Measurements from ENCODE around the gene FIZ1.
A peak's percentile ranks its signal among the peaks of the same experiment; 100 is the strongest.

The FIZ1 gene

DNA sequence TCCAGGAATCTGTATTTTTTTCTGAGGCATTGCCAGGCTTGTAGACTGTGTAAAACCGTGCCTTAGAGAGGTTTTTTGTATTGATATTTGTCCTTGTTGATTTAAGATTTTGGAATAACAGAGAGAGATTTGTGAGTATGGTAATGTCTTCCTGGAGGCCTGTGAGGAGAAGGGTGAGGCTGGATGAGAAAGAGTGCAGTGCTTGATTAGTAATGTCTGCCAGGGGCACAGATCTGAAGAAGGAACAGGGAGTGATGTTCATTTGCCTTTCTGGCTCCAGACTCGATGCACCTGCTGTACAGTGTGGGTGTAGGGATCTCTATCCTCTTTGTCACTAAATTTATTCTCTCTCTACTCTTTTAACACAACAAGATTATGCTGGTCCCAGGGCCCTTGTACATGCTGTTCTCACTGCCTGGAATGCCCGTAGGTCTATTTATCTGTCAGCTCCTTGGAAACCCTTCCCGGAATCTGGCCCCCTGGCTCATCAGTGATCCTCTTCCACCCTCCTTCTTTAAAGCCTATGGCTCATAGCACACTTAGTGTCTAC, 4.2 kb downstream of the FIZ1 start:
- peak; percentile 13 for DNase-seq (ENCODE audit: low read depth)
- H3K4me3 ChIP-seq (ENCODE audit: low read depth, low read length), result no peak overlapping the region
- TF ChIP-seq CTCF (conservative IDR thresholded peaks at IDR 0.05; ENCODE audit: low read depth, low read length), result no peak

- no peak for DNase-seq (ENCODE audit: low read depth)
- no peak for TF ChIP-seq CTCF (conservative IDR thresholded peaks at IDR 0.05; ENCODE audit: low read depth, low read length)
- H3K4me3 ChIP-seq (ENCODE audit: low read depth, low read length), result no peak overlapping the region
Measured at GRCh38 chr19:55593096-55593772, 6.1 kb downstream of the FIZ1 start.

DNA sequence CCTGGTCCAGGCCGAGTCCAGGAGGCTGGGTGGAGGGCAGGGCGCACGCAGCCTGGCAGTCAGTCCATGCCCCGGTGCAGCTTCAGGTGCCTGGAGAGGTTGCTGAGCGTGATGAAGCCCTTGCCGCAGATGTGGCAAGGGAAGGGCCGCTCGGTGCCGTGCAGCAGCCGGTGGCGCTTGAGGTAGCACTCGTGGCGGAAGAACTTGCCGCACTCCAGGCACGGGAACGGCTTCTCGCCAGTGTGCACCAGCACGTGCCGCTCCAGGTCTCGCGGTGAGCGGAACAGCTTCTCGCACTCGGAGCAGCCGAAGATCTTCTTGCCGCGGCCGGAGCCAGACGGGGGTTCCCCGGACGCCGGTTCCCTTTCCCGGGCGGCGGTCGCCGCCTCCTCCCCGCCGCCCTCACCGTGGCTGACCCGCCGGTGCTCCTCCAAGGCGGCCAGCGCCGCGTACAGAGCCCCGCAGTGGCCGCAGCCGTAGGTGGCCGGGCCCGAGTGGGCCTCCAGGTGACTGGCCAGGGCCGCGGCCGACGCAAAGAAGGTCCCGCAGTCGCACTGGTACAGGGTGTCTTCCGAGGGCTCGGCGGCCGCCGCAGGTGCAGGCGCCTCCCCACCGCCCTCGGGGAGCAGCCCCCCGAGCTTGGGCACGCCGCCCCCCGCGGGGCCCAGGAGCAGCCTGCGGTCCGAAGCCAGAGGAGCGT, 6.8 kb downstream of the FIZ1 start:
- TF ChIP-seq CTCF (conservative IDR thresholded peaks at IDR 0.05; ENCODE audit: low read depth, low read length), result no peak
- no peak for DNase-seq (ENCODE audit: low read depth)

GRCh38 chr19:55591555-55591954, 7.8 kb downstream of the FIZ1 start:
- no peak for TF ChIP-seq CTCF (conservative IDR thresholded peaks at IDR 0.05; ENCODE audit: low read depth, low read length)
- no peak overlapping the region for H3K4me3 ChIP-seq (ENCODE audit: low read depth, low read length)
- no peak for DNase-seq (ENCODE audit: low read depth)

More for the DNA sequence above, 6.8 kb downstream of the FIZ1 start:
- H3K4me3 ChIP-seq (ENCODE audit: low read depth, low read length), result no peak overlapping the region

DNA sequence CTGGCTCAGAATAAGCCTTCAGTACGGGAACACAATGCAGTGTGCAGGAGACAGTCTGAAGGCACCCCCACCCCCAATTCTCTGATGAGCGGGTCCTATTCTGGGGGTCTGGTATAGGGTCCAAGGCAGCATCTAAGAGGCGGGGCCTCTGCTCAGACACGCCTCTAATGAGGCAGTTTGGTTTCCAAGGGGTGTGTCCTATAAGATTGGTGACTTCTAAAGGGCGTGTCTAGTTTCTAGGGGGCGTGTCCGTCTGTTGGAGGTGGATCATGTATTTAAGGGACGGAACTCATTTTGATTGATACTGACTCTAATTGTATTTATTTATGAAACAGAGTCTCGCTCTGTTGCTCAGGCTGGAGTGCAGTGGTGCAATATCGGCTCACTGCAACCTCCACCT, 8.7 kb downstream of the FIZ1 start:
- H3K4me3 ChIP-seq (ENCODE audit: low read depth, low read length), result no peak overlapping the region
- no peak for TF ChIP-seq CTCF (conservative IDR thresholded peaks at IDR 0.05; ENCODE audit: low read depth, low read length)
- peak; percentile 25 for DNase-seq (ENCODE audit: low read depth)

DNA sequence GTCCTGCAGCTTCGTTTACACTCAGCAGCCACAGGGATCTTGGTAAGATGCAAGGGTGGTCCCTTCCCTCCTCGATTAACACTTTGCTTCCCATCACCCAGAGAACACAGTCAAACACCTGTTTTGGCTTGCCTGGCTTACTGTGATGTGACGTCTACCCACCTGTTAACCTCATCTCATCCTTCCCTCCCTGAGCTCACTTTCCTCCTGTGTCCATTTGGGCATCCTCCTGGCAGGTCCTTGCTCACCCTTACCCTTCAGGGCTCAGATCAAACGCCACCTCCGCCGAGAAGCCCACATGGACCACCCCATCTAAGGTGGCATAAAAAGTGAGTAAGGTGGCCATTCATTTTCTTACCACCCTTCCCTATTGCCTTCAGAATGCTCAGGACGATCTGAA, 9.2 kb downstream of the FIZ1 start:
- no peak for TF ChIP-seq CTCF (conservative IDR thresholded peaks at IDR 0.05; ENCODE audit: low read depth, low read length)
- H3K4me3 ChIP-seq (ENCODE audit: low read depth, low read length), result no peak overlapping the region
- no peak for DNase-seq (ENCODE audit: low read depth)
